ENCODE data around the gene FOXJ3.

DNA sequence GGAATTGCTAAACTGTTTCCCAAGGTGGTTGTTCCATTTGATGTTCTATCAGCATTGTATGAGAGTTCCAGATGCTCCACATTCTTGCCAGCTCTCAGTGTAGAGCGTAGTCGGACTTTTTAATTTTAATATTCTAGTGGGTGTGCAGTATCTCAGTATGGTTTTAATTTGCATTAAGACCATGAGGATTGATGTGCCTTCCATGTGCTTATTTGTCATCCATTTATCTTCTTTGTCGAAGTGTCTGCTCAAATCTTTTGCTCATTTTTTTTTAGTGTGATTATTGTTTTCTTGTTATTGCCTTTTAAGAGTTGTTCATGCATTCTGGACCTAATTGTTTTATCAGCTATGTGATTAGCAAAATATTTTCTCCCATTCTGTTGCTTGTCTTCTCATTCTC is 195.6 kb downstream of the FOXJ3 start:
- TF ChIP-seq POLR2A (IDR thresholded peaks at IDR 0.05) = no peak
- no peak for TF ChIP-seq CTCF (IDR thresholded peaks at IDR 0.05)
- TF ChIP-seq POLR2AphosphoS5 (IDR thresholded peaks at IDR 0.05; ENCODE audit: insufficient read depth in 1 of 2, low read depth in 1 of 2) = no peak

All from vagina (tissue), 2 donors.